ENCODE measurements around the gene MICU2. TPM values are rescaled to one million over a fixed set of nuclear protein-coding genes. Genes with fewer than 3 reads are reported as not detected.

MICU2 gene
- total and polyA plus RNA-seq, 2 donors (not counting 3 experiments of a cell fraction or from before 2014, with no cell fraction given), result 24.0 to 36.7 TPM

DNA sequence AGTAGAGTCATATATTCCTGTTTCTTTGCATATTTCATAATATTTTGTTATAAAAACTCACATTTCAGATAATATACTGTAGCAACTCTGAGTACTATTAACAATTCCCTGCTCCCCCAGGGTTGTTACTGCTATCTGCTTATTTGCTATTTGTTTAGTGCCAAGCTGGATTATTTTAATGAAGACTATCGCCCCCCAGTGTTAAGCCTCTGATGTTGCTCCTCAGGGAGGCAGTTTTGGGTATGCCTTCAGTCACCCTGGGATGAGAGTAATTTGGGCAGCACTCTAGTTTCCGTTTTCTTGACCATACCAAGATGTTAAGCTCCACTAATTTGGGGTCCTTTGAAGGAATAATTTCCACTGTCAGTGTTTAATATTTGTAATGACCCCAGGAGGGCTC is 46.0 kb downstream of the MICU2 start:
- FAIRE-seq (no peak), DNase-seq (ENCODE audit: low read depth, low spot score) (peak; percentile 7)
- no peak overlapping the region for H3K27ac ChIP-seq (ENCODE audit: insufficient read depth, low read depth, low read length)
- H3K9ac ChIP-seq (replicated peaks; ENCODE audit: extremely low read depth, insufficient read depth, low read length), result no peak overlapping the region
- POLR2A ChIA-PET, result interaction anchor here (0.6 kb wide), 1 partner anchor 286 kb away, joined by 5 read pairs; no protein-coding TSS in a partner anchor
- CTCF ChIA-PET, result interaction anchor here (0.8 to 2.6 kb wide), 16 partner anchors 8 to 80 kb away, joined by 3 to 11 read pairs (median 6); partner anchors contain the start of gene MICU2
- H3K9me3 ChIP-seq (replicated peaks; ENCODE audit: control insufficient read depth, insufficient read depth, low read length), result no peaks in the 10 kb centered on the region
- H3K4me2 ChIP-seq (ENCODE audit: insufficient read depth, low read length), result no peak overlapping the region
- BruUV-seq (replicated peaks), result no TSS peak
- no peaks in the 10 kb centered on the region for H3K79me2 ChIP-seq (ENCODE audit: control insufficient read depth, insufficient read depth, low read length)
- dilution Hi-C loops (cut with MboI; ENCODE audit: extremely low pct_ligation_motif_present, low sequenced_read_pairs), result no loop called here
- H3K9me1 ChIP-seq (replicated peaks; ENCODE audit: control insufficient read depth, extremely low read depth, insufficient read depth, low read length), result no peaks in the 10 kb centered on the region
- intact Hi-C loops (cut with micrococcal nuclease), result no loop called here
- H2AFZ ChIP-seq (ENCODE audit: low read depth, low read length), result no peak overlapping the region
- TF ChIP-seq POLR2AphosphoS5 (IDR thresholded peaks at IDR 0.05; ENCODE audit: insufficient read depth, low read depth, low read length), result no peak
- no peak for TF ChIP-seq FOS (IDR thresholded peaks at IDR 0.05; ENCODE audit: borderline replicate concordance, insufficient read depth, low read length)
- TF ChIP-seq, protein P1, sequence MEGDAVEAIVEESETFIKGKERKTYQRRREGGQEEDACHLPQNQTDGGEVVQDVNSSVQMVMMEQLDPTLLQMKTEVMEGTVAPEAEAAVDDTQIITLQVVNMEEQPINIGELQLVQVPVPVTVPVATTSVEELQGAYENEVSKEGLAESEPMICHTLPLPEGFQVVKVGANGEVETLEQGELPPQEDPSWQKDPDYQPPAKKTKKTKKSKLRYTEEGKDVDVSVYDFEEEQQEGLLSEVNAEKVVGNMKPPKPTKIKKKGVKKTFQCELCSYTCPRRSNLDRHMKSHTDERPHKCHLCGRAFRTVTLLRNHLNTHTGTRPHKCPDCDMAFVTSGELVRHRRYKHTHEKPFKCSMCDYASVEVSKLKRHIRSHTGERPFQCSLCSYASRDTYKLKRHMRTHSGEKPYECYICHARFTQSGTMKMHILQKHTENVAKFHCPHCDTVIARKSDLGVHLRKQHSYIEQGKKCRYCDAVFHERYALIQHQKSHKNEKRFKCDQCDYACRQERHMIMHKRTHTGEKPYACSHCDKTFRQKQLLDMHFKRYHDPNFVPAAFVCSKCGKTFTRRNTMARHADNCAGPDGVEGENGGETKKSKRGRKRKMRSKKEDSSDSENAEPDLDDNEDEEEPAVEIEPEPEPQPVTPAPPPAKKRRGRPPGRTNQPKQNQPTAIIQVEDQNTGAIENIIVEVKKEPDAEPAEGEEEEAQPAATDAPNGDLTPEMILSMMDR (IDR thresholded peaks at IDR 0.05; ENCODE audit: extremely low read depth in 1 of 2, insufficient read depth in 1 of 2, low read depth in 1 of 2, low read length in 2 of 2), result peak; percentile 36 to 54
- no peak for TF ChIP-seq EZH2 (IDR thresholded peaks at IDR 0.05; ENCODE audit: borderline replicate concordance, low read depth, low read length, severe bottlenecking)
- no peaks in the 10 kb centered on the region for H3K36me3 ChIP-seq (ENCODE audit: control insufficient read depth in 2 of 2, extremely low read depth in 1 of 2, insufficient read depth in 2 of 2, low read length in 2 of 2)
- no peaks in the 10 kb centered on the region for H3K4me1 ChIP-seq (ENCODE audit: control insufficient read depth, extremely low read depth, insufficient read depth, low read length)
- no peaks in the 10 kb centered on the region for H4K20me1 ChIP-seq (replicated peaks; ENCODE audit: control insufficient read depth, extremely low read depth, insufficient read depth, low read length)
- no peak overlapping the region for H3K4me3 ChIP-seq (replicated peaks in 1 of 3; ENCODE audit: insufficient read depth in 1 of 3, low read depth in 1 of 3, low read length in 3 of 3)
- no peaks in the 10 kb centered on the region for H3K27me3 ChIP-seq (ENCODE audit: control insufficient read depth in 2 of 2, insufficient read depth in 2 of 2, low read length in 2 of 2)

DNA sequence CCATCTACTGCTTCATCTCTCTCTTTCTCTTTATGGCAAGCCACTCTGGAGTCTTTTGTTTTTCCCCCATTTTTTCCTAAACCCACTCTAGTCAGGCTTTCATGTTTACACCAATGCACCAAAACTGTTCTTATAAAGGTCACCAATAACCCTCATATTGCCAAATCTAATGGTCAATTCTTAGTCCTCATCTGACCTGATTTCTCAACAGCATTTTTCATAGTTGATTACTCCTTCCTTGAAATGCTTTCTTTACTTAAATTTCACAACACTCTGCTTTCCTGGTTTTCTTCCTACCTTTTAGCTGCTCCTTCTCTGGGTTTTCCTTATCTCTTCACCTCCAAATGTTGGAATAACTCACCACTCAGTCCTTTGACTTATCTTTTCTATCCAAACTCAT is 47.9 kb downstream of the MICU2 start:
- no peak for FAIRE-seq
- Histone ChIP-seq H3K36me3 (ENCODE audit: control insufficient read depth in 2 of 2, extremely low read depth in 1 of 2, insufficient read depth in 2 of 2, low read length in 2 of 2) (no peaks in the 10 kb centered on the region), H3K79me2 (ENCODE audit: control insufficient read depth, insufficient read depth, low read length) (no peaks in the 10 kb centered on the region), H3K27me3 (ENCODE audit: control insufficient read depth in 2 of 2, insufficient read depth in 2 of 2, low read length in 2 of 2) (no peaks in the 10 kb centered on the region), H3K4me2 (ENCODE audit: insufficient read depth, low read length) (no peak overlapping the region), H3K9me3 (replicated peaks; ENCODE audit: control insufficient read depth, insufficient read depth, low read length) (no peaks in the 10 kb centered on the region), H3K27ac (ENCODE audit: insufficient read depth, low read depth, low read length) (no peak overlapping the region), H3K9ac (replicated peaks; ENCODE audit: extremely low read depth, insufficient read depth, low read length) (no peak overlapping the region), H3K4me1 (ENCODE audit: control insufficient read depth, extremely low read depth, insufficient read depth, low read length) (no peaks in the 10 kb centered on the region), H3K9me1 (replicated peaks; ENCODE audit: control insufficient read depth, extremely low read depth, insufficient read depth, low read length) (no peaks in the 10 kb centered on the region), H3K4me3 (replicated peaks in 1 of 3; ENCODE audit: insufficient read depth in 1 of 3, low read depth in 1 of 3, low read length in 3 of 3) (no peak overlapping the region), H4K20me1 (replicated peaks; ENCODE audit: control insufficient read depth, extremely low read depth, insufficient read depth, low read length) (no peaks in the 10 kb centered on the region), H2AFZ (ENCODE audit: low read depth, low read length) (no peak overlapping the region)
- dilution Hi-C loops (cut with MboI; ENCODE audit: extremely low pct_ligation_motif_present, low sequenced_read_pairs), result no loop called here
- POLR2A ChIA-PET, result no interaction called here
- DNase-seq (ENCODE audit: low read depth, low spot score), result no peak
- CTCF ChIA-PET, result interaction anchor here (0.5 to 1.1 kb wide), 2 partner anchors 20 to 21 kb away, joined by 3 read pairs; no protein-coding TSS in a partner anchor
- no peak for TF ChIP-seq FOS (IDR thresholded peaks at IDR 0.05; ENCODE audit: borderline replicate concordance, insufficient read depth, low read length)
- TF ChIP-seq, protein P2, sequence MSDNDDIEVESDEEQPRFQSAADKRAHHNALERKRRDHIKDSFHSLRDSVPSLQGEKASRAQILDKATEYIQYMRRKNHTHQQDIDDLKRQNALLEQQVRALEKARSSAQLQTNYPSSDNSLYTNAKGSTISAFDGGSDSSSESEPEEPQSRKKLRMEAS (IDR thresholded peaks at IDR 0.05; ENCODE audit: insufficient read depth, insufficient read length), result no peak
- no peak for TF ChIP-seq POLR2AphosphoS5 (IDR thresholded peaks at IDR 0.05; ENCODE audit: insufficient read depth, low read depth, low read length)
- TF ChIP-seq POLR2A (IDR thresholded peaks at IDR 0.05; ENCODE audit: low read depth, low read length), result no peak
- TF ChIP-seq JUN (IDR thresholded peaks at IDR 0.05; ENCODE audit: borderline replicate concordance, insufficient read depth, insufficient read length, low read depth), result no peak
- TF ChIP-seq MYC (IDR thresholded peaks at IDR 0.05; ENCODE audit: low read depth, low read length), result no peak
- no peak for TF ChIP-seq GATA2 (IDR thresholded peaks at IDR 0.05; ENCODE audit: insufficient read depth, insufficient read length, low read depth, low read length)
- no peak for TF ChIP-seq EZH2 (IDR thresholded peaks at IDR 0.05; ENCODE audit: borderline replicate concordance, low read depth, low read length, severe bottlenecking)
- TF ChIP-seq, protein P1 (IDR thresholded peaks at IDR 0.05; ENCODE audit: extremely low read depth in 1 of 2, insufficient read depth in 1 of 2, low read depth in 1 of 2, low read length in 2 of 2), result no peak
- intact Hi-C loops (cut with micrococcal nuclease), result no loop called here
- BruUV-seq (replicated peaks), result no TSS peak

All from endothelial cell of umbilical vein (primary cell).